HepG2 (cell line): ENCODE data around the gene ACAA2.

Source experiments
- CTCF ChIP-seq: sonication (generic); formaldehyde crosslinking; IDR thresholded peaks from 2 replicates; pipeline ENCODE4 v1.5.0; 2020; ENCODE audit warnings: mild to moderate bottlenecking, missing genetic modification reagents, moderate library complexity
- EP300 ChIP-seq, 3 experiments: sonication (generic) in 1 of 3; formaldehyde crosslinking in 1 of 3; IDR thresholded peaks; 2 replicates each; pipeline versions ENCODE4 v1.5.1 to v1.6.1; 2011 to 2020; ENCODE audit warnings: low read depth in 2 of 3, low read length in 2 of 3, borderline replicate concordance in 1 of 3, improper control_type of control experiment in 1 of 3, mild to moderate bottlenecking in 1 of 3, missing genetic modification reagents in 1 of 3, moderate library complexity in 1 of 3
- ETS1 ChIP-seq: sonication (generic); formaldehyde crosslinking; IDR thresholded peaks from 2 replicates; pipeline ENCODE4 v1.4.0; 2020; ENCODE audit warnings: missing genetic modification reagents
- IRF2 ChIP-seq: IDR thresholded peaks from 2 replicates; pipeline ENCODE4 v1.6.1; 2018; ENCODE audit warnings: missing genetic modification reagents, missing compliant biosample characterization
- POLR2A ChIP-seq, 2 experiments: IDR thresholded peaks; 2 replicates each; pipeline ENCODE4 v1.6.1; 2011; ENCODE audit warnings: low read depth in 2 of 2, low read length in 2 of 2, mild to moderate bottlenecking in 1 of 2, moderate library complexity in 1 of 2; ENCODE audit not compliant: insufficient read depth in 1 of 2
- TAF1 ChIP-seq: sonication (generic); formaldehyde crosslinking; IDR thresholded peaks from 2 replicates; pipeline ENCODE4 v1.4.0; 2020; ENCODE audit warnings: missing genetic modification reagents
- ZBTB4 ChIP-seq: sonication (generic); formaldehyde crosslinking; IDR thresholded peaks from 2 replicates; pipeline ENCODE4 v1.4.0; 2020; ENCODE audit warnings: missing genetic modification reagents, mild to moderate bottlenecking, borderline replicate concordance
- ZBTB43 ChIP-seq: sonication (generic); formaldehyde crosslinking; conservative IDR thresholded peaks from 2 replicates; pipeline ENCODE4 v1.4.0; 2020; ENCODE audit warnings: missing genetic modification reagents
- ZFY ChIP-seq: sonication (generic); formaldehyde crosslinking; IDR thresholded peaks from 2 replicates; pipeline ENCODE4 v1.4.0; 2020; ENCODE audit warnings: missing genetic modification reagents
- ZNF207 ChIP-seq: fragments of 450-650 bp; IDR thresholded peaks from 2 replicates; pipeline ENCODE4 v1.6.1; 2016; ENCODE audit warnings: antibody characterized with exemption, borderline replicate concordance
- ZNF530 ChIP-seq: sonication (generic); formaldehyde crosslinking; IDR thresholded peaks from 2 replicates; pipeline ENCODE4 v1.5.0; 2020; ENCODE audit warnings: low read depth, mild to moderate bottlenecking, missing genetic modification reagents
- ZNF780A ChIP-seq: sonication (generic); formaldehyde crosslinking; IDR thresholded peaks from 2 replicates; pipeline ENCODE4 v1.8.0; 2022; ENCODE audit warnings: mild to moderate bottlenecking, missing genetic modification reagents, moderate library complexity

- TF ChIP-seq IRF2 (no peak), ZFY (CRISPR knock-in tag) (no peak), TAF1 (CRISPR knock-in tag) (no peak), ETS1 (CRISPR knock-in tag) (no peak), EP300 (IDR thresholded peaks at IDR 0.05; ENCODE audit: low read depth in 2 of 2, low read length in 2 of 2) (no peak), EP300 (CRISPR knock-in tag; IDR thresholded peaks at IDR 0.05; ENCODE audit: borderline replicate concordance) (no peak), ZBTB4 (CRISPR knock-in tag) (no peak), ZNF780A (CRISPR knock-in tag) (no peak), CTCF (no peak), ZBTB43 (CRISPR knock-in tag) (no peak), ZNF530 (no peak), ZNF207 (no peak), POLR2A (IDR thresholded peaks at IDR 0.05; ENCODE audit: insufficient read depth in 1 of 2, low read depth in 2 of 2, low read length in 2 of 2) (no peak)
Measured at GRCh38 chr18:49849331-49850217, 36.2 kb upstream of the ACAA2 start.
